Upper lobe of left lung (tissue), 6 donors: Measurements from ENCODE around the gene RCSD1. TPM values are rescaled to one million over a fixed set of nuclear protein-coding genes. Genes with fewer than 3 reads are reported as not detected.

ENCODE experiments used
- ATAC-seq, 2 donors: fragments of 200-7000 bp; cut with Tn5 transposase; one replicate each; pipeline ENCODE4 v1.9.1; 2022; ENCODE audit warnings: mild to moderate bottlenecking in 2 of 2, moderate library complexity in 2 of 2; ENCODE audit not compliant: low FRiP score in 2 of 2
- DNase-seq, 2 donors: peaks; one replicate each; pipeline ENCODE4 v3.0.0-alpha.2; 2019 to 2020
- H3K27ac ChIP-seq, 4 donors: fragments of 200-600 bp; sonication (generic); one replicate each; pipeline ENCODE4 v1.5.1; 2016 to 2019
- H3K27me3 ChIP-seq, 4 donors: fragments of 200-600 bp; sonication (generic); one replicate each; pipeline ENCODE4 v1.5.1; 2017 to 2019
- H3K36me3 ChIP-seq, 4 donors: fragments of 200-600 bp; sonication (generic); one replicate each; pipeline ENCODE4 v1.5.1; 2016 to 2019
- H3K4me1 ChIP-seq, 4 donors: fragments of 200-600 bp; sonication (generic); one replicate each; pipeline ENCODE4 v1.5.1; 2018 to 2019
- H3K4me3 ChIP-seq, 4 donors: fragments of 200-600 bp; sonication (generic); one replicate each; pipeline ENCODE4 v1.5.1; 2017 to 2019; ENCODE audit warnings: mild to moderate bottlenecking in 2 of 4, moderate library complexity in 1 of 4
- H3K9me3 ChIP-seq, 4 donors: fragments of 200-600 bp; sonication (generic); one replicate each; pipeline ENCODE4 v1.5.1; 2018 to 2019
- EP300 ChIP-seq, 4 donors: sonication (generic); formaldehyde crosslinking; IDR thresholded peaks; one replicate each; pipeline ENCODE4 v1.5.1; 2017; ENCODE audit warnings: antibody characterized with exemption in 4 of 4, control low read depth in 2 of 4
- POLR2A ChIP-seq, 4 donors: fragments of 450-650 bp; IDR thresholded peaks; one replicate each; pipeline ENCODE4 v1.5.1; 2016 to 2017; ENCODE audit warnings: antibody characterized with exemption in 4 of 4, mild to moderate bottlenecking in 2 of 4
- POLR2AphosphoS5 ChIP-seq, 2 donors: sonication (generic); formaldehyde crosslinking; IDR thresholded peaks; one replicate each; pipeline ENCODE4 v1.5.1; 2017; ENCODE audit warnings: antibody characterized with exemption in 2 of 2
- WGBS, 2 donors: methylation state at CpG; one replicate each; pipeline ENCODE4 v1.1.5; 2017 to 2018; 5-methylcytosine and 5-hydroxymethylcytosine counted together
- total RNA-seq, 6 donors: library from RNA; depleted of rRNA in 4 of 6; stranded (reverse); fragments of >200 nt in 4 of 6; gene quantifications; one replicate each; pipeline versions ENCODE4 v1.1.0 to v1.2.1, GENCODE V29; 2016 to 2021
- TF ChIP-seq, protein P1 (sequence below), 6 experiments: fragments of 450-650 bp in 4 of 6; fragments of 200-600 bp in 2 of 6; sonication (generic) in 2 of 6; IDR thresholded peaks; one replicate each; pipeline ENCODE4 v1.5.1; 2016 to 2019; ENCODE audit warnings: antibody characterized with exemption in 6 of 6
- donor health status: DM: no; HTN: no; CAD: no; lungs with moderate emphysema.
- donor health status: DM: no; HTN: yes; CAD: no; lungs with severe emphysema.

The RCSD1 gene
- total RNA-seq, 6 donors from 2014 or later, result 10.7 to 27.2 (median 18.1) TPM

DNA sequence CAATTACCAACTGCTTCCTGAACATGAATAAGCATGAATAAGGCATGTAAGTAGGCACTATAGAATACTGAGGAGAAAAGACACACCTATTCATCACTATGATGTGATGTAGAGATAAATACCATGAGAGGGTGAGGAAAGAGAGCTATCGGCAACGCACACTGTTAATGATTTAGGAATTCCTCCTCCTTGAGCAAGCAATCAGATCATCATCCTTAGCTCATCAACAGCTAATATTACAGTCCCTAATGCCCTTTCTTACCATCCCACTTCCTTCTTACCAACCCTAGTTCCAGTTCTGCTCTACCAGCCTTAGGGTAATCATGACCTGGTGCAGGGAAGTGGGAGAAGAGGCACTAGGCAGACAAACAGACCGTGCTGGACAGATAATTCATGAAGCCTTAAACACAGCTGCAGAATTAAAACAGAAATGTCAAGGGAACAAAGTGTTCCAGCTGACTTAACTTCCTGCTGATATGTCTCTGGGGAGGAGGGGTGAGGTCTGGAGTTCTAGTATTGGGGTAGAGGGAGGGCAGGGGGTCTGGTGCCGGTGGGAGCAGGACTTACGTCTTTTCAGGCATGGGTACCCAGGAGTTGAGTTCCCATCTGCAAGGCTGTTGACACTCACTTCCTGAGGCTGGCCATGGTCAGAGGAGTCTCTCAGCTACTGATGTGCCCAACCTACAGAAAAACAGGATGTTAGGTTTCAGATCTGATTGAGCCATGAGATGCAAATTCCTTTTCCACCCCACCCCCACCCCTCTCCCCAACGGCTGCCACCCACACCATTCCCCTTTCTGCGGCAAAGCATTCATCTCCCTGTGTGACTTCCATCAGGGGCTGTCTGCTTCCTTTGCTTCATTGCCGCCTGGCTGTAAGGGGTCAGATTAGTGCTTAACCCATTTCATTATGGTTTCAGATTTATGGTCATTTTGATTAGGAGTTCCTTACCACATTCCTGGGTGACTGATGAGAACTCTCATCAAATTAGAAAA is 12.6 kb upstream of the RCSD1 start:
- Histone ChIP-seq H3K9me3 (no peaks in the 10 kb centered on the region), H3K4me3 (peak overlapping the region in 2 of 4 donors; percentile 15 to 19), H3K36me3 (no peaks in the 10 kb centered on the region), H3K27me3 (no peaks in the 10 kb centered on the region), H3K4me1 (peaks cover 17 to 28% (median 21%) of the 10 kb centered on the region in 4 donors), H3K27ac (peak overlapping the region; percentile 78 to 87 (median 82))
- DNase-seq, result peak in 1 of 2 donors; percentile 69
- TF ChIP-seq, protein P1, sequence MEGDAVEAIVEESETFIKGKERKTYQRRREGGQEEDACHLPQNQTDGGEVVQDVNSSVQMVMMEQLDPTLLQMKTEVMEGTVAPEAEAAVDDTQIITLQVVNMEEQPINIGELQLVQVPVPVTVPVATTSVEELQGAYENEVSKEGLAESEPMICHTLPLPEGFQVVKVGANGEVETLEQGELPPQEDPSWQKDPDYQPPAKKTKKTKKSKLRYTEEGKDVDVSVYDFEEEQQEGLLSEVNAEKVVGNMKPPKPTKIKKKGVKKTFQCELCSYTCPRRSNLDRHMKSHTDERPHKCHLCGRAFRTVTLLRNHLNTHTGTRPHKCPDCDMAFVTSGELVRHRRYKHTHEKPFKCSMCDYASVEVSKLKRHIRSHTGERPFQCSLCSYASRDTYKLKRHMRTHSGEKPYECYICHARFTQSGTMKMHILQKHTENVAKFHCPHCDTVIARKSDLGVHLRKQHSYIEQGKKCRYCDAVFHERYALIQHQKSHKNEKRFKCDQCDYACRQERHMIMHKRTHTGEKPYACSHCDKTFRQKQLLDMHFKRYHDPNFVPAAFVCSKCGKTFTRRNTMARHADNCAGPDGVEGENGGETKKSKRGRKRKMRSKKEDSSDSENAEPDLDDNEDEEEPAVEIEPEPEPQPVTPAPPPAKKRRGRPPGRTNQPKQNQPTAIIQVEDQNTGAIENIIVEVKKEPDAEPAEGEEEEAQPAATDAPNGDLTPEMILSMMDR (IDR thresholded peaks at IDR 0.05), result no peak
- TF ChIP-seq POLR2A (IDR thresholded peaks at IDR 0.05) (peak in 1 of 4 donors; percentile 27), EP300 (IDR thresholded peaks at IDR 0.05) (peak; percentile 22 to 88 (median 63)), POLR2AphosphoS5 (IDR thresholded peaks at IDR 0.05) (peak in 1 of 2 donors; percentile 35)
- ATAC-seq, result peak; percentile 81 to 90
- 27 to 31% methylated on average over 8 of the region's 8 CpGs for WGBS, 2 donors

DNA sequence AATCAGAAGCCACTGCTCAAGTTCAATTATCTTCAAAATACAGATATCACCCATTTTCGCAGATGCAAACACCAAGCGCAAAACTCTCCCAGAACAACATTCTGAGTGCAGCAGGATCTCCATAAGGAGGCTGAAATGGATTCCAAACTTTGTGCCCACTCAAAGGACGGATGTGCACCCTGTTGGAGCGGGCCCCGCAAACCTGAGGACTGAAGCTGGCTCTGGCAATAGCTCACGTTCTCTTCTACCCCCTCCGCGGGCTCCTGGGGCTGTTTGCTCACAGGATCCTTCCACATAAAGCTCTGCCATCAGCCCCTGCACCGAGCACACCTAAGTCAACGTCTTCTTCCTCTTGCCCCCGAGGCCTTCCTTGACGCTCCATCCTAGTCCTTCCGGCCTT is 11.7 kb upstream of the RCSD1 start:
- DNase-seq (no peak), ATAC-seq (no peak)
- peaks cover 17 to 28% (median 21%) of the 10 kb centered on the region in 4 donors for H3K4me1 ChIP-seq
- H3K27me3 ChIP-seq, result no peaks in the 10 kb centered on the region
- no peak overlapping the region for H3K4me3 ChIP-seq
- no peaks in the 10 kb centered on the region for H3K9me3 ChIP-seq
- H3K36me3 ChIP-seq, result no peaks in the 10 kb centered on the region
- H3K27ac ChIP-seq, result peak overlapping the region; percentile 48 to 87 (median 78)
- TF ChIP-seq, protein P1 (IDR thresholded peaks at IDR 0.05), result no peak
- no peak for TF ChIP-seq POLR2A (IDR thresholded peaks at IDR 0.05)
- TF ChIP-seq POLR2AphosphoS5 (IDR thresholded peaks at IDR 0.05), result no peak
- TF ChIP-seq EP300 (IDR thresholded peaks at IDR 0.05), result no peak
- WGBS, 2 donors, result 78 to 79% methylated on average over 13 of the region's 13 CpGs

DNA sequence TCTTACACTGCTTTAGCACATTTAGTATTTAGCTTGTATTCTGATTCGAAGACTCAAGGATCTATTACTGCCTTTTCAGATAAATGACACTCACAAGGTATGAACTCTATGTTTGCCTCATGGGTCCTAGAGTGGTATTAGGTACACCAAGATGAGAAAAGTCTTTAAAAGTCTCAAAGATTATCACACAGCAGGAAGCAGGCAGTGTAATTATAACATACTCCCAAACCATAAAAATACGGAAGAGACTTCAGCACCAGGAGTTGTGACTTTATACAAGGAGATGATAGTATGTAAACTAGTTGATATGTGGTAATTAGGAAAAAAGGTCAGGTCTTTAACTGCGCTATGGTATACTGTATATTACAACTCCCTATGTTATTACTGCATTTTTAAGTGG is 11.2 kb upstream of the RCSD1 start:
- ATAC-seq, result no peak
- H3K36me3 ChIP-seq, result no peaks in the 10 kb centered on the region
- DNase-seq, result no peak
- peak overlapping the region in 3 of 4 donors; percentile 48 to 87 (median 79) for H3K27ac ChIP-seq
- peaks cover 17 to 28% (median 21%) of the 10 kb centered on the region in 4 donors for H3K4me1 ChIP-seq
- no peak overlapping the region for H3K4me3 ChIP-seq
- TF ChIP-seq POLR2A (IDR thresholded peaks at IDR 0.05), result no peak
- TF ChIP-seq EP300 (IDR thresholded peaks at IDR 0.05), result no peak
- TF ChIP-seq POLR2AphosphoS5 (IDR thresholded peaks at IDR 0.05), result no peak
- TF ChIP-seq, protein P1 (IDR thresholded peaks at IDR 0.05), result no peak
- H3K27me3 ChIP-seq, result no peaks in the 10 kb centered on the region
- H3K9me3 ChIP-seq, result no peaks in the 10 kb centered on the region
- WGBS, 2 donors, result 75 to 82% methylated on average over 3 of the region's 3 CpGs

DNA sequence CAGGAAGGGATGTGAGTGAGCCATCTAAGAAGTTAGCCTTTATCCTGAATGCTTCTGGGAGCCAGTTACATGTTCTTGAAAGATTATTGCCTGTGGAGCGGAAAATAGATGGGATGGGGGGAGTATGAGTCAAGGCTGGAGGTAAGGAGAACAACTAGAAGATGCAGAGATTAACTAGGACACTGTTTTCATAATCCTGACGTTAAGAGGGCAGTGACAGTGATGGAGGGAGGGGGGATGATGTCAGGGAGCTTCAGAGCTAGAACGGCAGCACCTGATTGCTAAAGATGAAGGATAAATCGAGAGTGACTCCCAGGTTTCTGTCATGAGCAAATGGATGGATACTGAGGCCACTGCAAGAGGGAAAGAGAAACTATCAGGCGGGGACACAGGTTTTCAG is 10.0 kb upstream of the RCSD1 start:
- no peaks in the 10 kb centered on the region for H3K36me3 ChIP-seq
- H3K9me3 ChIP-seq, result no peaks in the 10 kb centered on the region
- no peak overlapping the region for H3K4me3 ChIP-seq
- 63 to 68% methylated on average over 5 of the region's 5 CpGs for WGBS, 2 donors
- peaks cover 17 to 28% (median 21%) of the 10 kb centered on the region in 4 donors for H3K4me1 ChIP-seq
- no peaks in the 10 kb centered on the region for H3K27me3 ChIP-seq
- no peak overlapping the region for H3K27ac ChIP-seq
- DNase-seq (no peak), ATAC-seq (no peak)
- TF ChIP-seq POLR2A (IDR thresholded peaks at IDR 0.05) (no peak), EP300 (IDR thresholded peaks at IDR 0.05) (no peak), POLR2AphosphoS5 (IDR thresholded peaks at IDR 0.05) (no peak)
- TF ChIP-seq, protein P1 (IDR thresholded peaks at IDR 0.05), result no peak
